HG02981 (cell line): ENCODE data around the gene ELOVL7.
"Not testable (repeated sequence)": the region's sequence is repeated elsewhere in the genome, so short reads cannot be mapped to it uniquely, and the experiment has no call there.

ENCODE experiments used
- ATAC-seq: cut with Tn5 transposase; IDR thresholded peaks from one replicate; pipeline ENCODE4 v1.9.1; 2021; ENCODE audit warnings: mild to moderate bottlenecking, moderate library complexity; ENCODE audit not compliant: unreplicated experiment

ELOVL7 gene

GRCh38 chr5:60830581-60831127 lies 13.4 kb downstream of the ELOVL7 start:
- peak; percentile 42 for ATAC-seq

GRCh38 chr5:60829490-60830266 lies 14.4 kb downstream of the ELOVL7 start:
- peak; percentile 37 for ATAC-seq

DNA sequence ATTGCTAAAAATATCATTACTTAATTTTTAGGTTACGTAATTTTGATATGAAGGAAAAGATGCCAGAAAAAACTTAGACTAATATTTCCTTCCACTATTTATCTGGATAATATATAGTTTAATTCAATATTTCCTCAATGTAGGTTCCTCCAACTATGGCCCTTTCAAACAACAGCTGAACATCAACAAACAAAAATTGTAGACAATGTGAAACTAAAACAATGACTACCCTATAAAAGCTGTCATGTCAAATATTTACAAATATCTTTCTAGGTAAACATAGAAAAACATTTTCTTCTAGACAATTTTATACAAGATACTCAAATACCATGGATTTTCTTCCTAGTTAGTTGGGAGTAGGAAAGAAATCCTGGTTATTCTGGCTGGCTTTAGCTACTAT lies 16.9 kb downstream of the ELOVL7 start:
- no peak for ATAC-seq

DNA sequence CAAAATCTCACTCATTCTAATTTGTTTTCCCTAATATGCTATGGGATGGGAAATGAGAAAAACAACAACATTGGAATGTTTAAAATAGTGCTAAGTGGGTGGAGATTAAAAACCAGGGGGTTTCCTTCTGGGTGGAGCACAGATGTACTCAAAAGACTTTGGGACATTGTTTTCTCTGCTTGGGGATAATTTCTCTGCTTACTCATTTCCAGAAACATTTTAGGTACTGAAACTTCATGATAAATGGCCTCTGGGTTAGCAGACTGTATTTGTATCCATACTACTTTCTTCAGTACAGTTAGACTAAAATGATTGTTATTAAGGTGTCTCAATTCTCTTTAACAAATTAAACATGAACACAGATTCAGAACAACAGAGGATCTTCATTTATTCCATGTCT lies 17.4 kb downstream of the ELOVL7 start:
- ATAC-seq = peak; percentile 73

DNA sequence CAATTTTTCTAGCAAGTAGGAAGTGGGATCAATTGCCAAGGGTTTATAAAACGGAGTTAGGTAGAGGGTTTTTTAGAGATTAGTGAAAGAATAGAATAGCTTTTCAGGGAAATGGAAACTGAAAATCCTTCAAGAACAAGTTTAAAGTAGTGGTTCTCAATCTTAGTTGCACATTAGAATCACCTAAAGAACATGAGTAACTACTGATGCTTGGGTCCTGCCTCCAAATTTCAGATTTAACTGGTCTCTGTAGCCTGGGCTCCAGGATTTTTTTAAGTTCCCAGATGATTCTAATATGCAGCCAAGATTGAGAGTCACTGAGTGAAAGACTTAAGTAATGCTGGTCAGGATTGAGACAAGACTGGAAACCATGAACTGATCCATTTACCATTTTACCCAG lies 20.5 kb downstream of the ELOVL7 start:
- no peak for ATAC-seq

- ATAC-seq = peak; percentile 46
Measured at GRCh38 chr5:60822285-60822556, 21.8 kb downstream of the ELOVL7 start.

GRCh38 chr5:60821488-60822284 lies 22.4 kb downstream of the ELOVL7 start:
- ATAC-seq = no peak

- no peak for ATAC-seq
Measured at GRCh38 chr5:60820593-60821487, 23.2 kb downstream of the ELOVL7 start.

DNA sequence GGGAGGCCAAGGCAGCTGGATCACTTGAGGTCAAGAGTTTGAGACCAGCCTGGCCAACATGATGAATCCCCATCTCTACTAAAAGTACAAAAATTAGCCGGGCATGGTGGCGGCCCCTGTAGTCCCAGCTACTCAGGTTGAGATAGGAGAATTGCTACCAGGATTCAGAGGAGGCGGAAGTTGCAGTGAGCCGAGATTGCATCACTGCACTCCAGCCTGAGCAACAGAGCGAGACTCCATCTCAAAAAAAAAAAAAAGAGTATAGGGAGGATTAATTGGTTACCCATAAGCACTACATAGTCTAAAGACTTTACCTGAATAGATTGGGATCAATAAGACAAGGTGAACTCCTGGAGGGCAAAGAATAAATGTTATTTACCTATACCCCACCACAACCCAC lies 27.9 kb downstream of the ELOVL7 start:
- not testable (repeated sequence) for ATAC-seq

DNA sequence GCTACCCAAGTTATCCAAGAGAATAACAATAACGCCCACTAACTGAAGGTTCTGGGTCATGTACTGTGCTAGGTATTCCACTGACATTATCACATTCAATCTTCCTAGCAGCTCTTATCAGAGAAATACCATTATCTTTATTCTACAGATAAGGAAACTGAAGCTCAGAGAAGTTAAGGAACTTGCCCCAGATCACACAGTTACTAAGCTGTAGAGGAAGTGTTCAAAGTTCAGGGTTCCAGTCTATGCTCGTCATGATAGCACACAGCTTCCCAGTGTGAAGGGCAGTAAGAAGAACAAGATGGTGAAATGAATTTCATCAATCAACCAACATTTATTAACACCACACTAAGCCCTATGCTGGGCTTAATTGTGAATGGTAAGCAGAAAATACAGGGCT lies 29.6 kb downstream of the ELOVL7 start:
- no peak for ATAC-seq

DNA sequence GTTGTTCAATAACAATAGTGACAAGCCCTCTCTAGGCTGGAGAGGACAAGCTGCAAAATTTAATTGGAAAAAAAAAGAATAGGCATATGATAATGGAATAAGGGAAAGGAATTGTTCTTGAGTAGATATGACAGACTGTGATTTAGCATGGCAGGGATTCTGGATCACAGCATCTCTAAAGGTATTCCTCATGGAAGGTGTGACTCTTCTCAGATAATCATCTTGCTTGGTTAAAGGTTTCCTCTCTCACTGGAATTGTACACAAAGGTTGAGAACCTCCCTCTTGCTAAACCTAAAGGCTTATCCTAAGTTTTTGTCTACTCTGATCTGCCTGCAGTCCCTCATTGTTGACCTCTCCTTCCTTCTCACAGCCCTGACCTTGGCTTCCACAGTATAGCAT lies 31.6 kb downstream of the ELOVL7 start:
- ATAC-seq = no peak

GRCh38 chr5:60811105-60811504 lies 33.0 kb downstream of the ELOVL7 start:
- ATAC-seq = peak; percentile 49

- ATAC-seq = peak; percentile 98
Measured at GRCh38 chr5:60810438-60811085, 33.5 kb downstream of the ELOVL7 start.

DNA sequence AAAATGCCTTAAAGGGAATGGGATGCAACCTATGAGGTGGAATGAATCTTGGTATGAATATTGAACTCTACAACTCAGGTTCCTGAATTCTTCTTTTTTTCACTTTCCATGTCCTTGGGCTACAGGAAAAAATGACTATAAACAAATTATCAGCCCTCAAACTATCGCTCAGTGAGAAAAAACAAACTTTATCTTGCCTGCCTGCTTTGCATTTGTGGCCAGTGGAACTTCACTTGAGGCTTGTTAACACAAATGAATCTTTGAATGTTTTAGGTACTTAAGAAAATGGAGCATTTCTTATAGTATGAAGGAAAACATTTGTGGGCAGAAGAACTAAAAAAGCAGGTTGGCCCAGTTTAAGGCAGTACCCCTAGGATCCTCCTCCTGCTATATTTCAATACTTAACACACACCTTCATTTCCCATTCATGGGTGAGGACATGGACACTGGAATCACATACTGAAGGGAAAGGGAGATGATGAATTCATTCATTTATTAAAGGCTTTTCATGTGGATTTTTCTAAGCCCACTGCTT lies 34.1 kb downstream of the ELOVL7 start:
- no peak for ATAC-seq

DNA sequence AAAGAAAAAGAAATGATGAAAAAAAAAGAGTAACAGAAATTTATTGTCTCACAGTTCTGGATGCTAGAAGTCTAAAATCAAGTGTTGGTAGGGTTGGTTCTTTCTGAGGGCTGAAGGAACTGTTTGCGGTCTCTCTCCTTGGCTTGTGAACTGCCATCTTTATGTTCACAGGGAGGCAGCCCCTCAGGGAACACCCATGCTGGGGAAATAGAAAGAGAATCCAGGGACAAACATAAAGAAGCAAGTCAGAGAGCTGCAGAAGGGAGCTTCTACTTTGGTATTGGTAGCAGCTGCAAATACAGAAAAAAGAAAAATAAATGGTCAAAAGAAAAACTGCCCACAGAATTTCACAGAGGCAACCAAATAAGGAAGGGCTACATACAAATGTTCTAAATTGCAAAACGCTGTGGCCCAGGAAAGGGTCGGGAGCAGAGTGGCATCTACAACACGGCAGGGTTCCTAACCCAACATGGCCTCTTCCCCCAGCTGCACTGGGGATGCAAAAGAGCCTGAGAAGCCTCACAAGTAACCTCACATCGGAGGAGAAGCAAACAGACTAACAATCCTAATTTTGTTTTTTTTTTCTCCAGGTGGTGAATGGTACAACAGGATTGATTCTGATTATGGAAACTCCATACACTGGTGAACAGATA lies 37.4 kb downstream of the ELOVL7 start:
- no peak for ATAC-seq

- ATAC-seq = no peak
Measured at GRCh38 chr5:60805463-60805862, 38.6 kb downstream of the ELOVL7 start.

- no peak for ATAC-seq
Measured at GRCh38 chr5:60803712-60804111, 40.4 kb downstream of the ELOVL7 start.

- ATAC-seq = no peak
Measured at GRCh38 chr5:60802986-60803385, 41.1 kb downstream of the ELOVL7 start.

GRCh38 chr5:60802226-60802625 lies 41.8 kb downstream of the ELOVL7 start:
- ATAC-seq = no peak
